ENCODE measurements around the gene C6orf89.

The C6orf89 gene

DNA sequence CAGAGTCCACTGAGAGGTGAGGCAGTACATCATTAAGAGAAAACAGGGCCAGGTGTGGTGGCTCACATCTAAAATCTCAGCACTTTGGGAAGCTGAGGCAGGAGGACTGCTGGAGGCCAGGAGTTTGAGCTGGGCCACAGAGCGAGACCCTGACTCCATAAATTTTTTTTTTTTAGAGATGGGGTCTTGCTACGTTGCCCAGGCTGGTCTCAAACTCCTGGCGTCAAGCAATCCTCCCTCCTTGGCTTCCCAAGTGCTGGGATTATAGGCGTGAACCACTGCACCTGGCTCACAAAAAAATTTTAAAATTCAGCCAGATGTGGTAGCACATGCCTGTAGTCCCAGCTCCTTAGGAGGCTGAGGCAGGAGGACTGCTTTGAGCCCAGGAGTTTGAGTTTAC lies 28.4 kb upstream of the C6orf89 start:
- H3K27me3 ChIP-seq (ENCODE audit: low read depth, low read length) = no peaks in the 10 kb centered on the region
- no peaks in the 10 kb centered on the region for H3K4me1 ChIP-seq (ENCODE audit: low read length)
- no peaks in the 10 kb centered on the region for H3K9me3 ChIP-seq (ENCODE audit: insufficient read depth, low read length)
- H3K9ac ChIP-seq (ENCODE audit: low read length) = no peak overlapping the region
- no peak overlapping the region for H3K27ac ChIP-seq (ENCODE audit: low read length)
- H3K79me2 ChIP-seq (ENCODE audit: low read length) = peaks cover 43% of the 10 kb centered on the region
- H3K4me2 ChIP-seq (ENCODE audit: low read length) = no peak overlapping the region
- H3K36me3 ChIP-seq (replicated peaks; ENCODE audit: low read depth, low read length) = peaks cover 68% of the 10 kb centered on the region
- H4K20me1 ChIP-seq (ENCODE audit: insufficient read depth, low read length) = peaks cover 6% of the 10 kb centered on the region; the same call in 1 of the 2 replicates
- H2AFZ ChIP-seq (ENCODE audit: low read depth, low read length) = no peak overlapping the region
- TF ChIP-seq, protein P1, sequence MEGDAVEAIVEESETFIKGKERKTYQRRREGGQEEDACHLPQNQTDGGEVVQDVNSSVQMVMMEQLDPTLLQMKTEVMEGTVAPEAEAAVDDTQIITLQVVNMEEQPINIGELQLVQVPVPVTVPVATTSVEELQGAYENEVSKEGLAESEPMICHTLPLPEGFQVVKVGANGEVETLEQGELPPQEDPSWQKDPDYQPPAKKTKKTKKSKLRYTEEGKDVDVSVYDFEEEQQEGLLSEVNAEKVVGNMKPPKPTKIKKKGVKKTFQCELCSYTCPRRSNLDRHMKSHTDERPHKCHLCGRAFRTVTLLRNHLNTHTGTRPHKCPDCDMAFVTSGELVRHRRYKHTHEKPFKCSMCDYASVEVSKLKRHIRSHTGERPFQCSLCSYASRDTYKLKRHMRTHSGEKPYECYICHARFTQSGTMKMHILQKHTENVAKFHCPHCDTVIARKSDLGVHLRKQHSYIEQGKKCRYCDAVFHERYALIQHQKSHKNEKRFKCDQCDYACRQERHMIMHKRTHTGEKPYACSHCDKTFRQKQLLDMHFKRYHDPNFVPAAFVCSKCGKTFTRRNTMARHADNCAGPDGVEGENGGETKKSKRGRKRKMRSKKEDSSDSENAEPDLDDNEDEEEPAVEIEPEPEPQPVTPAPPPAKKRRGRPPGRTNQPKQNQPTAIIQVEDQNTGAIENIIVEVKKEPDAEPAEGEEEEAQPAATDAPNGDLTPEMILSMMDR (IDR thresholded peaks at IDR 0.05; ENCODE audit: low read depth, low read length) = no peak
- TF ChIP-seq EZH2phosphoT487 (IDR thresholded peaks at IDR 0.05; ENCODE audit: low read depth) = no peak
- H3K4me3 ChIP-seq (ENCODE audit: low read length) = no peak overlapping the region

DNA sequence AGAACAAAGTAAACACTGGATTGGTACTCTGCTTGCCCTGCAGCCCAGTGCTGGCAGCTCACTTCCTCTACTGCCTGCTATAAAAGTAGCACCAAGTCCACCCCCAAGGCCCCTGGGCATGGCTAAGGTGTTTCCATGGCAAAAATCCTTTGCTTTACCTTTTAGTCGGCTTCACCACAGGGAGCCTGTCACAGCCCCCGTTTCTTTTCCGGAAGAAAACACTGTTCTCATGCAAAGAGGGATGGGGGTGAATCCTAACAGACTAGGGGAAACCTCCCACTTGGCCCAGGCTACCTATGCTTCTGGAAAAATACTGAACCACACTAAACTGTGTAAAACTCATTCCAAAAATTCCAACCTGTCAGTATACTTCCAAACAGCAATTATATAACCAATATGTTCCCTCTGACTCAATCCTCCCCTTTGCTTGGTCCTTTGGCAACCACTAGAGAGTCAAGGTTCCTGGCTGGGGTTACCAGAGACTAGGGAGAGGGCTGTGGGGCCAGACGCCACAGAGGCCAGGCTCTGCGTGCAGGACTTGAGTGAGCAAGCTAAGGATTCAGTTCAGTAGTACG lies 27.3 kb upstream of the C6orf89 start:
- no peak overlapping the region for H3K27ac ChIP-seq (ENCODE audit: low read length)
- H3K4me1 ChIP-seq (ENCODE audit: low read length) = no peaks in the 10 kb centered on the region
- no peak overlapping the region for H3K4me3 ChIP-seq (ENCODE audit: low read length)
- TF ChIP-seq, protein P1 (IDR thresholded peaks at IDR 0.05; ENCODE audit: low read depth, low read length) = no peak
- TF ChIP-seq EZH2phosphoT487 (IDR thresholded peaks at IDR 0.05; ENCODE audit: low read depth) = no peak
- H3K9ac ChIP-seq (ENCODE audit: low read length) = no peak overlapping the region
- H3K4me2 ChIP-seq (ENCODE audit: low read length) = no peak overlapping the region
- H3K79me2 ChIP-seq (ENCODE audit: low read length) = peaks cover 55% of the 10 kb centered on the region
- H3K36me3 ChIP-seq (replicated peaks; ENCODE audit: low read depth, low read length) = peaks cover 68% of the 10 kb centered on the region
- no peak overlapping the region for H2AFZ ChIP-seq (ENCODE audit: low read depth, low read length)
- H3K9me3 ChIP-seq (ENCODE audit: insufficient read depth, low read length) = no peaks in the 10 kb centered on the region
- peaks cover 6% of the 10 kb centered on the region; the same call in 1 of the 2 replicates for H4K20me1 ChIP-seq (ENCODE audit: insufficient read depth, low read length)
- H3K27me3 ChIP-seq (ENCODE audit: low read depth, low read length) = no peaks in the 10 kb centered on the region

DNA sequence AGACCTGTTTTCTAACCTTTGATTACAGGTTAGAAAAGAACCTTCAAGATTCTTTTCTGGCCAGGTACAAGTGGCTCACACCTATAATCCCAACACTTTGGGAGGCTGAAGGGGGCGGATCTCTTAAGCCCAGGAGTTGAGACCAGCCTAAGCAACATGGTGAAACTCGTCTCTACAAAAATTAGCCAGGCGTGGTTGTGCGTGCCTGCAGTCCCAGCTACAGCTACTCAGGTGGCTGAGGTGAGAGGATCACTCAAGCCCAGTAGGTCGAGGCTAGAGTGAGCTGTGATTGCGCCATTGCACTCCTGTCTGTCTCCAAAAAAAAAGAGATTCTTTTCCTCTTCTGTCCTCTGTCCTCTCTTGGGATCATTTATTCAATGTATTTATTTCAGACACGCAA lies 25.6 kb upstream of the C6orf89 start:
- Histone ChIP-seq H3K4me3 (ENCODE audit: low read length) (no peak overlapping the region), H3K4me2 (ENCODE audit: low read length) (no peak overlapping the region), H3K27ac (ENCODE audit: low read length) (no peak overlapping the region), H3K4me1 (ENCODE audit: low read length) (no peaks in the 10 kb centered on the region), H2AFZ (ENCODE audit: low read depth, low read length) (no peak overlapping the region), H4K20me1 (ENCODE audit: insufficient read depth, low read length) (peaks cover 13% of the 10 kb centered on the region; the same call in 1 of the 2 replicates), H3K9me3 (ENCODE audit: insufficient read depth, low read length) (no peaks in the 10 kb centered on the region), H3K27me3 (ENCODE audit: low read depth, low read length) (no peaks in the 10 kb centered on the region), H3K36me3 (replicated peaks; ENCODE audit: low read depth, low read length) (peaks cover 75% of the 10 kb centered on the region), H3K9ac (ENCODE audit: low read length) (no peak overlapping the region), H3K79me2 (ENCODE audit: low read length) (peaks cover 71% of the 10 kb centered on the region)
- TF ChIP-seq, protein P1 (IDR thresholded peaks at IDR 0.05; ENCODE audit: low read depth, low read length) = no peak
- no peak for TF ChIP-seq EZH2phosphoT487 (IDR thresholded peaks at IDR 0.05; ENCODE audit: low read depth)

DNA sequence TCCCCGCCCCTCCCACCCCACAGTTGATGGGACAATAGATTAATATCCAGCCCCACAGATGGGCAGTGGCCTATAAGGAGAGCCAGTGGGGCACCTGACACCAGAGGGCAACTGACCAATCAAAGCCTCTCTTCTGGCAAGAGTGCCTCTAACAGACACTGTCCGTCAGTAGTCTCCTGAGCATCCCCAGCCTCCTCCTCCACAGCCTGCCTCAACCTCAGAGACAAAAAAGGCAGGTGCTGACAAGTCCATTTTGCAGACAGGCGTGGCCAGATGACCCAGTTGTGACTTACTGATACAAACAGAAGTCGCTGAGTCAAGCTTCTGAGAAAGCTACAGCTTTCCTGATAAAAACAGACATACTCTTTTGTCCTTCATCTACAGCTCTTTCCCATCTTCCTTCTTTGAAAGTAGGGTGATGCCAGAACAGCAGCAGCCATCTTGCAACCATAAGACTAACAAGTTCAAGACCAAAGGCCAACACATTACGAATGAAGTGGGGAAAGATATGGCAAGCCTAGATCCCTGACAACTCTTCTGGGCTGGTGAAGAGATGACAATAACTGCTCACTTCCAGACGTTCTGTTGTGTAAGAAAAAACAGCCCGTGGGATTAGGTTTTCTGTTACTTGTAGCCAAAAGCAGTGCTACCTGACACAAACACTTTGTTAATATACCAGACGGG lies 23.4 kb upstream of the C6orf89 start:
- H3K4me1 ChIP-seq (ENCODE audit: low read length) = no peaks in the 10 kb centered on the region
- no peak overlapping the region for H3K9ac ChIP-seq (ENCODE audit: low read length)
- no peak for TF ChIP-seq EZH2phosphoT487 (IDR thresholded peaks at IDR 0.05; ENCODE audit: low read depth)
- TF ChIP-seq, protein P1 (IDR thresholded peaks at IDR 0.05; ENCODE audit: low read depth, low read length) = no peak
- H3K36me3 ChIP-seq (replicated peaks; ENCODE audit: low read depth, low read length) = peaks cover 78% of the 10 kb centered on the region
- no peaks in the 10 kb centered on the region for H3K9me3 ChIP-seq (ENCODE audit: insufficient read depth, low read length)
- H3K27me3 ChIP-seq (ENCODE audit: low read depth, low read length) = no peaks in the 10 kb centered on the region
- H2AFZ ChIP-seq (ENCODE audit: low read depth, low read length) = no peak overlapping the region
- no peak overlapping the region for H3K27ac ChIP-seq (ENCODE audit: low read length)
- no peak overlapping the region for H3K4me3 ChIP-seq (ENCODE audit: low read length)
- peaks cover 89% of the 10 kb centered on the region for H3K79me2 ChIP-seq (ENCODE audit: low read length)
- peaks cover 13% of the 10 kb centered on the region; the same call in 1 of the 2 replicates for H4K20me1 ChIP-seq (ENCODE audit: insufficient read depth, low read length)
- no peak overlapping the region for H3K4me2 ChIP-seq (ENCODE audit: low read length)

Data from OCI-LY3 (cell line).